Activated CD4-positive, CD25-positive, alpha-beta regulatory T cell treated with anti-CD3 and anti-CD28 coated beads, Interleukin-2, amount 50 U/mL, for 72 hours (primary cell): ENCODE measurements around the gene INPP5K.
A peak's percentile ranks its signal among the peaks of the same experiment; 100 is the strongest.
"Not testable (repeated sequence)": the region's sequence is repeated elsewhere in the genome, so short reads cannot be mapped to it uniquely, and the experiment has no call there.

ENCODE experiments used
- DNase-seq: peaks from one replicate; pipeline ENCODE4 v3.0.0; 2021

Gene INPP5K

GRCh38 chr17:1546292-1546922, 30.0 kb upstream of the INPP5K start:
- no peak for DNase-seq

- no peak for DNase-seq
These were observed 29.2 kb upstream of the INPP5K start for GRCh38 chr17:1545618-1546017.

GRCh38 chr17:1542316-1542715, 25.9 kb upstream of the INPP5K start:
- DNase-seq = no peak

- DNase-seq = no peak
These were observed 25.0 kb upstream of the INPP5K start for GRCh38 chr17:1541367-1541904.

GRCh38 chr17:1539811-1540210, 23.4 kb upstream of the INPP5K start:
- DNase-seq = no peak

GRCh38 chr17:1535737-1536136, 19.3 kb upstream of the INPP5K start:
- no peak for DNase-seq

GRCh38 chr17:1533661-1534325, 17.4 kb upstream of the INPP5K start:
- DNase-seq = no peak

- peak; percentile 41 for DNase-seq
These were observed 16.6 kb upstream of the INPP5K start for GRCh38 chr17:1532836-1533602.

GRCh38 chr17:1529863-1530262, 13.5 kb upstream of the INPP5K start:
- no peak for DNase-seq

- not testable (repeated sequence) for DNase-seq
These were observed 10.5 kb upstream of the INPP5K start for GRCh38 chr17:1526876-1527275.

GRCh38 chr17:1522626-1523025, 6.2 kb upstream of the INPP5K start:
- DNase-seq = no peak

GRCh38 chr17:1521086-1521640, 4.8 kb upstream of the INPP5K start:
- DNase-seq = no peak

- DNase-seq = no peak
These were observed 3.3 kb upstream of the INPP5K start for GRCh38 chr17:1519678-1520077.

GRCh38 chr17:1518410-1518809, 2.0 kb upstream of the INPP5K start:
- DNase-seq = no peak

- no peak for DNase-seq
These were observed 598 bp downstream of the INPP5K start for GRCh38 chr17:1515640-1516387.

- no peak for DNase-seq
These were observed 4.1 kb downstream of the INPP5K start for GRCh38 chr17:1512351-1512750.

- DNase-seq = no peak
These were observed 4.6 kb downstream of the INPP5K start for GRCh38 chr17:1511756-1512321.

GRCh38 chr17:1511290-1511689, 5.1 kb downstream of the INPP5K start:
- no peak for DNase-seq

GRCh38 chr17:1509290-1509881, 7.0 kb downstream of the INPP5K start:
- DNase-seq = no peak

GRCh38 chr17:1508709-1509108, 7.7 kb downstream of the INPP5K start:
- DNase-seq = not testable (repeated sequence)

- no peak for DNase-seq
These were observed 9.7 kb downstream of the INPP5K start for GRCh38 chr17:1506649-1507267.
